K562 (cell line): ENCODE results near the gene WDR91. TPM values are rescaled to one million over a fixed set of nuclear protein-coding genes. Genes with fewer than 3 reads are reported as not detected.

Experiments used
- BCL6 ChIP-seq: fragments of 250-450 bp; sonication (Bioruptor Pico); IDR thresholded peaks from 2 replicates; pipeline ENCODE4 v1.4.0; 2020
- CREM ChIP-seq: IDR thresholded peaks from 2 replicates; pipeline ENCODE4 v1.6.1; 2014; ENCODE audit warnings: antibody characterized with exemption, low read depth
- GATA2 ChIP-seq: sonication (generic); formaldehyde crosslinking; IDR thresholded peaks from 2 replicates; pipeline ENCODE4 v1.4.0; 2020; ENCODE audit warnings: mild to moderate bottlenecking, missing genetic modification reagents
- NFIC ChIP-seq: fragments of 450-650 bp; IDR thresholded peaks from 2 replicates; pipeline ENCODE4 v1.6.1; 2017; ENCODE audit warnings: mild to moderate bottlenecking, inconsistent platforms
- PHB2 ChIP-seq: fragments of 450-650 bp; IDR thresholded peaks from 2 replicates; pipeline ENCODE4 v1.6.1; 2017; ENCODE audit warnings: low read depth
- PTBP1 ChIP-seq: fragments of 200-400 bp; formaldehyde crosslinking; IDR thresholded peaks from 2 replicates; pipeline ENCODE4 v1.6.1; 2017; ENCODE audit warnings: low read depth, low read length
- RAD51 ChIP-seq: fragments of 450-650 bp; IDR thresholded peaks from 2 replicates; pipeline ENCODE4 v1.7.1; 2016; ENCODE audit warnings: low read depth, mild to moderate bottlenecking, borderline replicate concordance
- ZNF133 ChIP-seq: fragments of 250-450 bp; sonication (Bioruptor Pico); IDR thresholded peaks from 2 replicates; pipeline ENCODE4 v1.4.0; 2020; ENCODE audit warnings: mild to moderate bottlenecking
- ZNF165 ChIP-seq: fragments of 250-450 bp; sonication (Bioruptor Pico); IDR thresholded peaks from 2 replicates; pipeline ENCODE4 v1.4.0; 2020; ENCODE audit warnings: borderline replicate concordance
- polyA plus RNA-seq, 8 experiments: library from polyadenylated mRNA; depleted of rRNA in 4 of 8; stranded (reverse) in 5 of 8; unstranded in 3 of 8; fragments of >200 nt; fragmentation: Nextera tagmentation in 2 of 8; fragmentation: Illumina TruSeq in 1 of 8; extraction: Ambion mirVana in 2 of 8; extraction: Trizol in 1 of 8; gene quantifications; 2 replicates each; pipeline versions ENCODE4 v1.2.1 to v1.2.3, GENCODE V29; 2011 to 2014; ENCODE audit warnings: inconsistent platforms in 1 of 8, missing spikeins in 1 of 8
- total RNA-seq, 7 experiments: library from RNA; depleted of rRNA in 6 of 7; stranded (reverse); fragments of >200 nt in 6 of 7; fragmentation: Illumina TruSeq in 2 of 7; extraction: Trizol in 2 of 7; gene quantifications; 2 replicates each; pipeline versions ENCODE4 v1.2.1 to v1.2.3, GENCODE V29; 2011 to 2021; ENCODE audit warnings: low replicate concordance in 1 of 7
- TF ChIP-seq, protein P1 (sequence below): fragments of 250-450 bp; sonication (Bioruptor Pico); IDR thresholded peaks from 2 replicates; pipeline ENCODE4 v1.4.0; 2020; ENCODE audit warnings: mild to moderate bottlenecking, moderate library complexity, borderline replicate concordance
- TF ChIP-seq, protein P2 (sequence below), 2 experiments: fragments of 450-650 bp; IDR thresholded peaks; 2 replicates each; pipeline ENCODE4 v1.6.1; 2016; ENCODE audit warnings: mild to moderate bottlenecking in 2 of 2, borderline replicate concordance in 1 of 2, low read depth in 1 of 2, moderate library complexity in 1 of 2
- TF ChIP-seq, protein P3 (sequence below): fragments of 450-650 bp; IDR thresholded peaks from 2 replicates; pipeline ENCODE4 v1.6.1; 2016; ENCODE audit warnings: low read depth, mild to moderate bottlenecking, moderate library complexity

Gene WDR91
- total and polyA plus RNA-seq, 9 of the 15 experiments (the other 6 are each of a cell fraction or from before 2014, with no cell fraction given): 1.9 to 18.2 (median 9.8) TPM

DNA sequence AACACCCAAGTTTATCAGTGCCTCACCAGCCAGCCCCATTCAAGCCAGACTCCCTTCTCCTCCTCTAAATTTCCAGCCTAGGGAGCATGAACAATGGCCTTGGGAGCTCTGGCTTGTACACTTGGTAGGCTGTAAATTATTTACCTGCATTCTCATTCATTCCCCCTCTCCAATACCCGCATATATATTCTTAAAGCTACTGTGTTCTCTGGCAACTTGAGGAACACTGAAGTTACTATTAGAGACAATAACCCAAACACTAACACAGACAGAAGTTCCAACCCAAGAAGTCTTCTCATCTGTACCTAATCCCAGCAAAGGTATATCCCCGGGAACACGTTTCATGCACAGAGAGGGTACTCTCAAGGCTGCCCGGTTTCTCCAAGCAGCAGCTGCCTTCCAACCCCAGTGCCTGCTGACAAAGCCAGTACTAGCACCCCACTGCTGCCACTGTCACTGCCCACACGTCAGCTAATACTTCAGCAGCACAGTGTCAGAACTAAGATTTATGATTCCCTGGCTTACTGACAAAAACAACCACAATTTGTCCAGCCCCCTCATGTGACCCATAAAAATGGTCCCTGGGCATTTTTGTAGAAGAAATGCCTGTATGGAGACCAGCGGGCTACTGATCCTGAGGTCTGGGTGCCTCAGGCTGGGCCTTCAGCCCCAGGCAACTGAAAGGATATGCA is 3.1 kb downstream of the WDR91 start (continued):
- TF ChIP-seq, protein P1, sequence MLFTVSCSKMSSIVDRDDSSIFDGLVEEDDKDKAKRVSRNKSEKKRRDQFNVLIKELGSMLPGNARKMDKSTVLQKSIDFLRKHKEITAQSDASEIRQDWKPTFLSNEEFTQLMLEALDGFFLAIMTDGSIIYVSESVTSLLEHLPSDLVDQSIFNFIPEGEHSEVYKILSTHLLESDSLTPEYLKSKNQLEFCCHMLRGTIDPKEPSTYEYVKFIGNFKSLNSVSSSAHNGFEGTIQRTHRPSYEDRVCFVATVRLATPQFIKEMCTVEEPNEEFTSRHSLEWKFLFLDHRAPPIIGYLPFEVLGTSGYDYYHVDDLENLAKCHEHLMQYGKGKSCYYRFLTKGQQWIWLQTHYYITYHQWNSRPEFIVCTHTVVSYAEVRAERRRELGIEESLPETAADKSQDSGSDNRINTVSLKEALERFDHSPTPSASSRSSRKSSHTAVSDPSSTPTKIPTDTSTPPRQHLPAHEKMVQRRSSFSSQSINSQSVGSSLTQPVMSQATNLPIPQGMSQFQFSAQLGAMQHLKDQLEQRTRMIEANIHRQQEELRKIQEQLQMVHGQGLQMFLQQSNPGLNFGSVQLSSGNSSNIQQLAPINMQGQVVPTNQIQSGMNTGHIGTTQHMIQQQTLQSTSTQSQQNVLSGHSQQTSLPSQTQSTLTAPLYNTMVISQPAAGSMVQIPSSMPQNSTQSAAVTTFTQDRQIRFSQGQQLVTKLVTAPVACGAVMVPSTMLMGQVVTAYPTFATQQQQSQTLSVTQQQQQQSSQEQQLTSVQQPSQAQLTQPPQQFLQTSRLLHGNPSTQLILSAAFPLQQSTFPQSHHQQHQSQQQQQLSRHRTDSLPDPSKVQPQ: no peak
- TF ChIP-seq CREM (peak; percentile 37; the same call in 1 of the 2 replicates), PTBP1 (no peak), PHB2 (no peak), RAD51 (peak; percentile 41; the same call in 1 of the 2 replicates), ZNF133 (CRISPR knock-in tag) (0 out of 2 replicates have a peak, but pooled peaks have one; percentile 21), NFIC (peak; percentile 80), BCL6 (CRISPR knock-in tag) (no peak), GATA2 (CRISPR knock-in tag) (no peak), ZNF165 (CRISPR knock-in tag) (no peak)
- TF ChIP-seq, protein P2, sequence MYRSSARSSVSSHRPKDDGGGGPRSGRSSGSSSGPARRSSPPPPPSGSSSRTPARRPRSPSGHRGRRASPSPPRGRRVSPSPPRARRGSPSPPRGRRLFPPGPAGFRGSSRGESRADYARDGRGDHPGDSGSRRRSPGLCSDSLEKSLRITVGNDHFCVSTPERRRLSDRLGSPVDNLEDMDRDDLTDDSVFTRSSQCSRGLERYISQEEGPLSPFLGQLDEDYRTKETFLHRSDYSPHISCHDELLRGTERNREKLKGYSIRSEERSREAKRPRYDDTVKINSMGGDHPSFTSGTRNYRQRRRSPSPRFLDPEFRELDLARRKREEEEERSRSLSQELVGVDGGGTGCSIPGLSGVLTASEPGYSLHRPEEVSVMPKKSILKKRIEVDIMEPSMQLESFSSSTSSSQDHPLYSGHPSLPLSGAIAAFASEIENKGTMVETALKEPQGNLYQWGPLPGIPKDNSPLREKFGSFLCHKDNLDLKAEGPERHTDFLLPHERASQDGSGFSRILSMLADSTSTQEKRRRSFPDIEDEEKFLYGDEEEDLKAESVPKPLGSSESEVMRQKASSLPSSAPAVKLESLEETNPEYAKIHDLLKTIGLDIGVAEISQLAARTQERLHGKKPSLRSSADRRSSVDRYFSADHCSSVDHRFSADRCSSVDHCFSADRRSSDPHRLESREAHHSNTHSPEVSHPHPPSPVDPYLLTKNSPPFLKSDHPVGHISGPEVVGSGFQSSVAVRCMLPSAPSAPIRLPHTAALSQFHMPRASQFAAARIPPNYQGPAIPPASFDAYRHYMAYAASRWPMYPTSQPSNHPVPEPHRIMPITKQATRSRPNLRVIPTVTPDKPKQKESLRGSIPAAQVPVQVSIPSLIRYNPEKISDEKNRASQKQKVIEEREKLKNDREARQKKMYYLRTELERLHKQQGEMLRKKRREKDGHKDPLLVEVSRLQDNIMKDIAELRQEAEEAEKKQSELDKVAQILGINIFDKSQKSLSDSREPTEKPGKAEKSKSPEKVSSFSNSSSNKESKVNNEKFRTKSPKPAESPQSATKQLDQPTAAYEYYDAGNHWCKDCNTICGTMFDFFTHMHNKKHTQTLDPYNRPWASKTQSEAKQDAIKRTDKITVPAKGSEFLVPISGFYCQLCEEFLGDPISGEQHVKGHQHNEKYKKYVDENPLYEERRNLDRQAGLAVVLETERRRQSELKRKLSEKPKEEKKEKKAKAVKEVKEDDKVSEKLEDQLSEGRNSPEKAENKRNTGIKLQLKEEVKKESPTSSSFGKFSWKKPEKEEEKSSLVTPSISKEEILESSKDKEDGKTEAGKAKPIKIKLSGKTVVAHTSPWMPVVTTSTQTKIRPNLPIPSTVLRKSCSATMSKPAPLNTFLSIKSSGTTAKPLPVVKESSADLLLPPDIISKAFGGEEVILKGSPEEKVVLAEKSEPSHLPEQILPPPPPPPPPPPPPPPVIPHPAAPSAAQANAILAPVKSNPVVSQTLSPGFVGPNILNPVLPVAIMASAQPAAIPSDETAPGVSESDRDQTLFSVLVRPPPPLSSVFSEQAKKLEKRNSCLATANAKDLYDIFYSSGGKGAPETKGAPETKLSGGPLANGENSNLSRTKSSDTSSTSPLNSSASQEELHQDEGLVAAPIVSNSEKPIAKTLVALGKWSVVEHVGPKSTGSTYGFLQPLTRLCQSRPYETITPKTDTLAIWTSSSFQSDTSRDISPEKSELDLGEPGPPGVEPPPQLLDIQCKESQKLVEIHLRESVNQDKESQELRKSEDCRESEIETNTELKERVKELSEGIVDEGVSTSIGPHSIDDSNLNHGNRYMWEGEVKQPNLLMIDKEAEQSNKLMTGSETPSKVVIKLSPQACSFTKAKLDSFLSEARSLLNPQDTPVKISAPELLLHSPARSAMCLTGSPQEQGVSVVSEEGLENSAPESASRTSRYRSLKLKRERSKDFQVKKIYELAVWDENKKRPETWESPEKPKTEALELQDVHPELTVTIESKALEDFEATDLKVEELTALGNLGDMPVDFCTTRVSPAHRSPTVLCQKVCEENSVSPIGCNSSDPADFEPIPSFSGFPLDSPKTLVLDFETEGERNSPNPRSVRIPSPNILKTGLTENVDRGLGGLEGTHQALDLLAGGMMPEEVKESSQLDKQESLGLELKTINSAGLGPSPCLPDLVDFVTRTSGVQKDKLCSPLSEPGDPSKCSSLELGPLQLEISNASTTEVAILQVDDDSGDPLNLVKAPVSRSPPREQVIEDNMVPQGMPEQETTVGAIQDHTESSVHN (IDR thresholded peaks at IDR 0.05; ENCODE audit: borderline replicate concordance in 1 of 2, low read depth in 1 of 2): no peak
- TF ChIP-seq, protein P3, sequence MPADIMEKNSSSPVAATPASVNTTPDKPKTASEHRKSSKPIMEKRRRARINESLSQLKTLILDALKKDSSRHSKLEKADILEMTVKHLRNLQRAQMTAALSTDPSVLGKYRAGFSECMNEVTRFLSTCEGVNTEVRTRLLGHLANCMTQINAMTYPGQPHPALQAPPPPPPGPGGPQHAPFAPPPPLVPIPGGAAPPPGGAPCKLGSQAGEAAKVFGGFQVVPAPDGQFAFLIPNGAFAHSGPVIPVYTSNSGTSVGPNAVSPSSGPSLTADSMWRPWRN: no peak
